HG02852 (cell line): ENCODE results near the gene FXR1.
"Not testable (repeated sequence)": the region's sequence is repeated elsewhere in the genome, so short reads cannot be mapped to it uniquely, and the experiment has no call there.

Experiments used
- ATAC-seq: cut with Tn5 transposase; IDR thresholded peaks from one replicate; pipeline ENCODE4 v1.9.1; 2021; ENCODE audit warnings: mild to moderate bottlenecking, moderate library complexity; ENCODE audit not compliant: unreplicated experiment

The FXR1 gene

DNA sequence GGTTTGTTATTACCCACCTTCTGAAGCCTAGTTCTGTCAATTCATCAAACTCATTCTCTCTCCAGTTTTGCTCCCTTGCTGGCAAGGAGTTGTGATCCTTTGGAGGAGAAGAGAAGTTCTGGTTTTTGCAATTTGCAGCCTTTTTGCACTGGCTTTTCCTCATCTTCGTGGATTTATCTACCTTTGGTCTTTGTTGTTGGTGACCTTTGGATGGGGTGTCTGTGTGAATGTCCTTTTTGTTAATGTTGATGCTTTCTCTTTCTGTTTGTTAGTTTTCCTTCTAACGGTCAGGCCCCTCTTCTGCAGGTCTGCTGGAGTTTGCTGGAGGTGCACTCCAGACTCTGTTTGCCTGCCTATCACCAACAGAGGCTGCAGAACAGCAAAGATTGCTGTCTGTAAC, 91.0 kb downstream of the FXR1 start:
- not testable (repeated sequence) for ATAC-seq

DNA sequence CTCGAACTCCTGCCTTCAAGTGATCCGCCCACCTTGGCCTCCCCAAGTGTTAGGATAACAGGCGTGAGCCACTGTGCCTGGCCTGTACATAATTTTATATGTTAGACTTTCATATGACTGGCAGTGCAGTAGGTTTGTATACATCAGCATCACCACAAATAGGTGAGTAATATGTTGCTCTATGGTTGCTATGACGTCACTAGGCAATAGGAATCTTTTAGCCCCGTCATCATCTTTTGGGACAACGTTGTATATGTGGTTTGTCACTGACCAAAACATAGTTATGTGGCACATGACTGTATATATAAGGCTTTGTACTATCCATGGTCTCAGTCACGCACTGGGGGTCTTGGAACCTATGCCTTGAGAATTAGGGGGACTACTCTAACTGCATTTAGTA, 94.1 kb downstream of the FXR1 start:
- ATAC-seq: no peak

DNA sequence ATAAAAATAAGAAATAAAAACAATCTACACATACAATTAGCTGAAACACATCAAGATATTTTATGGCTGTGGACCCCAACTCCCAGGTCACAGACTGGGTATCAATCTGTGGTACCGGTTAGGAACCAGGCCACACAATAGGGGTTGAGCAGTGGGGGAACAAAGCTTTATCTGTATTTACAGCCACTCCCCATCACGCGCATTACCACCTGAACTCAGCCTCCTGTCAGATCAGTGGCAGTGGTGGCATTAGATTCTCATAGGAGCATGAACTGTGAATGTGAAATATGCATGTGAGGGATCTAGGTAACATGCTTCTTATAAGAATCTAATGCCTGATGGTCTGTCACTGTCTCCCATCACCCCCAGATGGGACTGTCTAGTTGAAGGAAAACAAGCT, 94.8 kb downstream of the FXR1 start:
- ATAC-seq: no peak

DNA sequence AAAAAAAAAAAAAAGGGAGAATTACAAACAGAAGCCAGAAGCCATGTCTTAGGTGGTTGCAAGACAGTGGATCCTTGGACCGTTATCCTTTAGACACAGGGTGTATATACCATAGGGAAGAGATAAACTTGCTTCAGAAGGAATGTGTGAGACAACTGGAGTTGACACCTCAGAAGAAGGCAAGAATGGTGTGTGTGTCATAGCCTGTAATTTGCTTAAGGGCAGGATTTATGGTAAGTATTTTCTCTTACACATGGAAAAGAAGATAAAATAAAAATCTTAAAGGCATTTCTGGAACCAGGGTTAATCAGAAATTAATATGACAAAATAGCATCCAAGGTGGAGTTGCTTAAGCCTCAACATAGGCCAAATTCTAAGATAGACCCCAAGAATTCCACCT, 96.3 kb downstream of the FXR1 start:
- no peak for ATAC-seq

DNA sequence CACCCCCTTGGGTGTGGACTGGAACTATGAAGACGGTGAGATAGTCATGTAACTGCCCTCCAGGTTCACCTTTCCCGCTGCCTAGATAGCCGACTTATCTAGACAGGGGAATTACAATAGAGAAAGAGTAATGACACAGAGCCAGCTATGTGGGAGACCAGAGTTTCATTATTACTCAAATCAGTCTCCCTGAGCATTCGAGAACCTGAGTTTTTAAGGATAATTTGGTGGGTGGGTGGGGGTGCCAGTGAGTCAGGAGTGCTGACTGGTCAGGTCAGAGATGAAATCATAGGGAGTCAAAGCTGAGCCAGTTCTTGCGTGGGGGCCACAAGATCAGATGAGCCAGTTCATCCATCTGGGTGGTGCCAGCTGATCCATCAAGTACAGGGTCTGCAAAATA, 96.8 kb downstream of the FXR1 start:
- peak; percentile 57 for ATAC-seq

- no peak for ATAC-seq
These were observed 105.2 kb downstream of the FXR1 start for GRCh38 chr3:181017690-181018089.

- no peak for ATAC-seq
These were observed 112.7 kb downstream of the FXR1 start for GRCh38 chr3:181025204-181025603.

DNA sequence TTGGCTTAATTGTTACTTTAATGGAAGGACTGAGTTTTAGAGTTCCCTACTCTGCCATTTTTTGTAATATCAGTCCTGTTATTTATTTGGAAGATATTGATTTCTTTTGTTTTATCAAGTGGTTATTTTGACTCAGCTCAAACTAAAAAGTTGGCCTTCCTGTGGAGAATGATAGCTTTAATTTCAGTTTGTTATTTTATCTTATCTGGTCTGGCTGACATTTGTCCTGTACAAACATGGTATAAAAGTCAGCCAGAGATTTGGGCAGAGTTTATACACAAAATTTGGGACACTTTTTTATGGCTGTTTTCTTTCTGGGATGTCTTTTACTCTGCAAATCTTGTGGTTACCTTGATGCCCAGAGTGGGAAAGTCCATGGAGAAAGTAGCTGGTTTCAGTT, 118.5 kb downstream of the FXR1 start:
- no peak for ATAC-seq
